Gastroesophageal sphincter (tissue), 4 donors: ENCODE results near the gene MC1R. TPM values are rescaled to one million over a fixed set of nuclear protein-coding genes. Genes with fewer than 3 reads are reported as not detected.

ENCODE experiments used
- ATAC-seq: fragments of 150-250 bp; one replicate; pipeline ENCODE4 v1.9.1; 2016; ENCODE audit warnings: mild to moderate bottlenecking, moderate library complexity
- H3K27ac ChIP-seq, 4 donors: fragments of 200-600 bp; sonication (generic) in 3 of 4; 1 replicate in 3 of 4; 2 replicates in 1 of 4; pipeline ENCODE4 v1.5.1; 2016 to 2019
- H3K27me3 ChIP-seq: fragments of 200-600 bp; sonication (generic); one replicate; pipeline ENCODE4 v1.5.1; 2019
- H3K36me3 ChIP-seq, 2 donors: fragments of 200-600 bp; sonication (generic); one replicate each; pipeline ENCODE4 v1.5.1; 2019; ENCODE audit warnings: control low read depth in 1 of 2
- H3K4me1 ChIP-seq, 3 donors: fragments of 200-600 bp; sonication (generic); 1 replicate in 2 of 3; 2 replicates in 1 of 3; pipeline ENCODE4 v1.5.1; 2016 to 2019; ENCODE audit warnings: control low read depth in 2 of 3
- H3K4me3 ChIP-seq, 2 donors: fragments of 200-600 bp; sonication (generic); one replicate each; pipeline ENCODE4 v1.5.1; 2019; ENCODE audit warnings: mild to moderate bottlenecking in 1 of 2, moderate library complexity in 1 of 2
- H3K9me3 ChIP-seq, 3 donors: fragments of 200-600 bp; sonication (generic); one replicate each; pipeline ENCODE4 v1.5.1; 2017 to 2019; ENCODE audit warnings: control low read depth in 2 of 3
- EP300 ChIP-seq: sonication (generic); formaldehyde crosslinking; IDR thresholded peaks from one replicate; pipeline ENCODE4 v1.6.1; 2017; ENCODE audit warnings: antibody characterized with exemption, mild to moderate bottlenecking
- POLR2A ChIP-seq, 2 donors: fragments of 450-650 bp; IDR thresholded peaks; one replicate each; pipeline ENCODE4 v1.6.1; 2017; ENCODE audit warnings: antibody characterized with exemption in 2 of 2, mild to moderate bottlenecking in 2 of 2, moderate library complexity in 1 of 2
- POLR2AphosphoS5 ChIP-seq: sonication (generic); formaldehyde crosslinking; IDR thresholded peaks from one replicate; pipeline ENCODE4 v1.6.1; 2017; ENCODE audit warnings: antibody characterized with exemption
- WGBS, 2 donors: methylation state at CpG; one replicate each; pipeline ENCODE4 v1.1.5; 2018; ENCODE audit warnings: low coverage in 1 of 2; 5-methylcytosine and 5-hydroxymethylcytosine counted together
- total RNA-seq, 4 donors: library from RNA; depleted of rRNA; stranded (reverse); fragments of >200 nt; gene quantifications; one replicate each; pipeline ENCODE4 v1.1.0, GENCODE V29; 2016
- TF ChIP-seq, protein P1 (sequence below), 4 experiments: fragments of 200-600 bp in 2 of 4; fragments of 450-650 bp in 2 of 4; sonication (generic) in 1 of 4; IDR thresholded peaks; one replicate each; pipeline ENCODE4 v1.5.1; 2017 to 2019; ENCODE audit warnings: antibody characterized with exemption in 4 of 4, mild to moderate bottlenecking in 2 of 4, moderate library complexity in 2 of 4

Gene MC1R
- total RNA-seq, 4 donors from 2014 or later, result 1.0 to 7.3 (median 3.6) TPM

DNA sequence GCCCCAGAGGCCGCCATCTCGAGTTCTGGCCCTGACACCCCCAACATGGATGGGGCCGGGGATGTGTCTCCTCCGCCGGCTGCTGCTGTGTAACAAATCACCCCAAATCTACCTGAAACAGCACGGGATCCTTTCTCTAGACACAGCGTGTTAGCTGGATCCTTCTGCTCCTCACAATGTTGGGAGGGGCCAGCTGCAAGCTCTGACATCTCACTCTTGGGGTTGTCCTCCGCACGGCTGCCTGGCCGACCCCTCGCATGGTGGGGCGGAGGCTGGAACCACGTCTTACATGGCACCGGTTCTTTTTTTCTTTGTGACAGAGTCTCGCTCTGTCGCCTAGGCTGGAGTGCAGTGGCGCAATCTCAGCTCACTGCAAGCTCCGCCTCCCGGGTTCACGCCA is 18.3 kb downstream of the MC1R start:
- H3K4me3 ChIP-seq, result no peak overlapping the region
- H3K27me3 ChIP-seq, result peaks cover 18% of the 10 kb centered on the region
- H3K9me3 ChIP-seq, result no peaks in the 10 kb centered on the region
- no peak for ATAC-seq
- H3K27ac ChIP-seq, result no peak overlapping the region
- WGBS, 2 donors, result 95% methylated on average over 6 of the region's 20 CpGs; no CpG with 5 or more reads in 1 of the 2 donors
- no peaks in the 10 kb centered on the region for H3K4me1 ChIP-seq
- TF ChIP-seq, protein P1, sequence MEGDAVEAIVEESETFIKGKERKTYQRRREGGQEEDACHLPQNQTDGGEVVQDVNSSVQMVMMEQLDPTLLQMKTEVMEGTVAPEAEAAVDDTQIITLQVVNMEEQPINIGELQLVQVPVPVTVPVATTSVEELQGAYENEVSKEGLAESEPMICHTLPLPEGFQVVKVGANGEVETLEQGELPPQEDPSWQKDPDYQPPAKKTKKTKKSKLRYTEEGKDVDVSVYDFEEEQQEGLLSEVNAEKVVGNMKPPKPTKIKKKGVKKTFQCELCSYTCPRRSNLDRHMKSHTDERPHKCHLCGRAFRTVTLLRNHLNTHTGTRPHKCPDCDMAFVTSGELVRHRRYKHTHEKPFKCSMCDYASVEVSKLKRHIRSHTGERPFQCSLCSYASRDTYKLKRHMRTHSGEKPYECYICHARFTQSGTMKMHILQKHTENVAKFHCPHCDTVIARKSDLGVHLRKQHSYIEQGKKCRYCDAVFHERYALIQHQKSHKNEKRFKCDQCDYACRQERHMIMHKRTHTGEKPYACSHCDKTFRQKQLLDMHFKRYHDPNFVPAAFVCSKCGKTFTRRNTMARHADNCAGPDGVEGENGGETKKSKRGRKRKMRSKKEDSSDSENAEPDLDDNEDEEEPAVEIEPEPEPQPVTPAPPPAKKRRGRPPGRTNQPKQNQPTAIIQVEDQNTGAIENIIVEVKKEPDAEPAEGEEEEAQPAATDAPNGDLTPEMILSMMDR (IDR thresholded peaks at IDR 0.05), result no peak
- TF ChIP-seq POLR2AphosphoS5 (no peak), POLR2A (IDR thresholded peaks at IDR 0.05) (no peak), EP300 (no peak)
- H3K36me3 ChIP-seq, result no peaks in the 10 kb centered on the region

DNA sequence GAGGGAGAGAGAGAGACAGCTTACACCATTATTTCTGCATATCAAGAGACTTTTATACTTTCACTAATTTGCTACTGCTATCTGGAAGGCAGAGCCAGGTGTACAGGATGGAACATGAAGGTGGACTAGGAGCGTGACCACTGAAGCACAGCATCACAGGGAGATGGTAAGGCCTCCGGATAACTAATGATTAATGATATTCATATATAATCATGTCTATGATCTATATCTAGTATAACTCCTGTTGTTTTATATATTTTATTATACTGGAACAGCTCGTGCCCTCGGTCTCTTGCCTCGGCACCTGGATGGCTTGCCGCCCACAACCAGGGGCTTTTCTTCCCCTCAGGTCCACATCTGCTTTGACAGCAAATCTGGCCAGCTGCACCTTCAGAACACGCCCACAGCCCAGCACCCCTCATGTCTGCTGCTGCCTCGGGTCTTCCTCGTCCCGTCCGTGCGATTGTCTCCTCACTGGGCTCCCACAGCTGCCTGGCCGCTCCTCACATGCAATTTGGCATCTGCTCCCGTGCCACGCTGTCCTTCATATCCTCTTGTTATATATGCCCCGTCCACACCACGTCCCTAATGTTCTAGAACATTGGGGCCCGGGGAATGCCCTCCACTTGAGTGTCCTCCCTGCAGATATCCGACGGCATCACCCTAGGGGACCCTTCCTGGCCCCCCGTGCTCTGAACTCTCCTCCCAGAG is 19.7 kb downstream of the MC1R start:
- Histone ChIP-seq H3K4me1 (no peaks in the 10 kb centered on the region), H3K27me3 (peaks cover 18% of the 10 kb centered on the region), H3K36me3 (no peaks in the 10 kb centered on the region), H3K9me3 (no peaks in the 10 kb centered on the region), H3K27ac (no peak overlapping the region), H3K4me3 (no peak overlapping the region)
- ATAC-seq, result no peak
- 68 to 72% methylated on average over 9 to 14 of the region's 21 CpGs for WGBS, 2 donors
- no peak for TF ChIP-seq POLR2A (IDR thresholded peaks at IDR 0.05)
- TF ChIP-seq, protein P1 (IDR thresholded peaks at IDR 0.05), result no peak
- no peak for TF ChIP-seq EP300
- no peak for TF ChIP-seq POLR2AphosphoS5

DNA sequence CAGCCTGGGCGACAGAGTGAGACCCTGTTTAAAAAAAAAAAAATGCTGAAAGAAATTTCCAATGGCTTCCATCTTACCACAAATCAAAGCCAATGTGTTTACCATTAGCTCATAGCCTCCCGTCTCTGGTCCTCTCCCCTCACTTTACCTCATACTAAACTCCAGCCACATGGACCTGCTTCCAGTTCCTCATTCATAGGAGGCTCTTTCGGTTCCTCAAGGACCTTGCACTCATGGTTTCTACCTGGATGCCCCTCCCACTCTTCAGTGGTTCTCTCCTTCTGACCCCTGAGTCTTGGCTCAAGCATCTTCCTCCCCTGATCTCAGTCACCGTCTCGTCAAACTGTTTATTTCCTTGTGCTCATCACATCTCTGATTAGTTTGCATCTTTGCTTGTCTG is 26.1 kb downstream of the MC1R start:
- 52 to 93% methylated on average over 2 to 4 of the region's 5 CpGs for WGBS, 2 donors
- peaks cover 35% of the 10 kb centered on the region for H3K27me3 ChIP-seq
- no peaks in the 10 kb centered on the region for H3K9me3 ChIP-seq
- peaks cover 0 to 19% (median 13%) of the 10 kb centered on the region in 3 donors for H3K4me1 ChIP-seq
- no peak for TF ChIP-seq POLR2A (IDR thresholded peaks at IDR 0.05)
- no peak for TF ChIP-seq POLR2AphosphoS5
- no peak for TF ChIP-seq EP300
- TF ChIP-seq, protein P1 (IDR thresholded peaks at IDR 0.05), result no peak
- no peak for ATAC-seq
- H3K27ac ChIP-seq, result no peak overlapping the region
- no peaks in the 10 kb centered on the region for H3K36me3 ChIP-seq
- H3K4me3 ChIP-seq, result no peak overlapping the region

DNA sequence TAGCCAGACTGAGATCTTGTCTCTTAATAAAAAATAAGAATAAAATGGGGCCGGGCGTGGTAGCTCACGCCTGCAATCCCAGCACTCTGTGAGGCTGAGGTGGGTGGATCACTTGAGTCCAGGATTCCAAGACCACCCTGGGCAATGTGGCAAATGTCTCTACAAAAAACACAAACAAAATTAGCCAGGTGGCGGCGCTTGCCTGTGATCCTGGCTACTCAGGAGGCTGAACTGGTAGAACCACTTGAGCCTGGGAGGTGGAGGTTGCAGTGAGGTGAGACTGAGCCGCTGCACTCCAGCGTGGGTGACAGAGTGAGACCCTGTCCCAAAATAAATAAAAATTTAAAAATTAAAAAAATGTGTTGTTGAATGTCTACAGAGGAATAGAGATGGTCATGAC is 27.0 kb downstream of the MC1R start:
- Histone ChIP-seq H3K27me3 (peaks cover 35% of the 10 kb centered on the region), H3K4me3 (no peak overlapping the region), H3K9me3 (no peaks in the 10 kb centered on the region), H3K27ac (no peak overlapping the region), H3K36me3 (no peaks in the 10 kb centered on the region), H3K4me1 (peaks cover 0 to 24% (median 13%) of the 10 kb centered on the region in 3 donors)
- TF ChIP-seq, protein P1 (IDR thresholded peaks at IDR 0.05), result no peak
- TF ChIP-seq EP300 (no peak), POLR2A (IDR thresholded peaks at IDR 0.05) (no peak), POLR2AphosphoS5 (no peak)
- no peak for ATAC-seq
- 42 to 81% methylated on average over 4 of the region's 7 CpGs for WGBS, 2 donors

DNA sequence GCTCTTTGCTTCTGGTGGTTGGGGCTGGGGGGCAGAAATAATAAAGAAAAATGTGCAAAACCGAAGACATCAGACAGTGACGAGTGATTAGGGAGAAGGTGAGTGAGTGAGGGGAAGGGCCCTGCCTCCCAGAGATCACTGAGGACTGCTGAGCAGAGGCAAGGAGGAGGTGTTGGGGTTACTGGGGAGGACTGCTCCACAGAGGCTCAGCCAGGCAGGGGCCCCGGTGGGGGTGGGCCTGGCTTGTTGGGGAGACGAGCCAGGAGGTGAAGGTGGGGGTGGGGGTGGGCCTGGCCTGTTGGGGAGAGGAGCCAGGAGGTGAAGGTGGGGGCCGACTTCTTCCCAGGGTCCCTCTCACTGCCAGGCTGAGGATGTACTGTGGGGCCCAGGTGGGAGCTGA is 27.9 kb downstream of the MC1R start:
- Histone ChIP-seq H3K4me3 (no peak overlapping the region), H3K36me3 (no peaks in the 10 kb centered on the region), H3K9me3 (no peaks in the 10 kb centered on the region), H3K27me3 (peaks cover 35% of the 10 kb centered on the region), H3K4me1 (peaks cover 0 to 24% (median 13%) of the 10 kb centered on the region in 3 donors), H3K27ac (no peak overlapping the region)
- TF ChIP-seq POLR2AphosphoS5 (no peak), EP300 (no peak), POLR2A (IDR thresholded peaks at IDR 0.05) (no peak)
- TF ChIP-seq, protein P1 (IDR thresholded peaks at IDR 0.05), result no peak
- ATAC-seq, result no peak
- WGBS, 2 donors, result 70% methylated on average over 2 of the region's 5 CpGs; no CpG with 5 or more reads in 1 of the 2 donors
